MM.1S (cell line): ENCODE results near the gene HNRNPD.
"Not testable (repeated sequence)": the region's sequence is repeated elsewhere in the genome, so short reads cannot be mapped to it uniquely, and the experiment has no call there.

Experiments used
- DNase-seq: peaks from one replicate; pipeline ENCODE4 v3.0.0-alpha.2; 2015
- H2AFZ ChIP-seq: fragments of 300-600 bp; sonication (generic); 2 replicates; pipeline ENCODE4 v1.6.0; 2016; ENCODE audit warnings: antibody characterized with exemption, low read length
- H3F3A ChIP-seq: fragments of 300-600 bp; sonication (generic); 2 replicates; pipeline ENCODE4 v1.6.1; 2016; ENCODE audit warnings: mild to moderate bottlenecking, antibody characterized with exemption, low read length, moderate library complexity, mixed read lengths; ENCODE audit not compliant: insufficient read depth
- H3K27ac ChIP-seq: fragments of 300-600 bp; sonication (generic); 2 replicates; pipeline ENCODE4 v1.5.1; 2016; ENCODE audit warnings: mild to moderate bottlenecking, low read length
- H3K27me3 ChIP-seq: fragments of 300-600 bp; sonication (generic); replicated peaks from 2 replicates; pipeline ENCODE4 v1.6.0; 2016; ENCODE audit warnings: low read length; ENCODE audit not compliant: insufficient read depth
- H3K36me3 ChIP-seq: fragments of 300-600 bp; sonication (generic); replicated peaks from 2 replicates; pipeline ENCODE4 v1.6.1; 2016; ENCODE audit warnings: mild to moderate bottlenecking, low read length, mixed read lengths; ENCODE audit not compliant: insufficient read depth
- H3K4me1 ChIP-seq: fragments of 300-600 bp; sonication (generic); 2 replicates; pipeline ENCODE4 v1.6.1; 2016; ENCODE audit warnings: low read length, mixed read lengths
- H3K4me2 ChIP-seq: fragments of 300-600 bp; sonication (generic); 2 replicates; pipeline ENCODE4 v1.6.0; 2016; ENCODE audit warnings: low read depth, low read length
- H3K4me3 ChIP-seq: fragments of 300-600 bp; sonication (generic); 2 replicates; pipeline ENCODE4 v1.5.1; 2016; ENCODE audit warnings: low read length, mixed read lengths
- H3K79me2 ChIP-seq: fragments of 300-600 bp; sonication (generic); 2 replicates; pipeline ENCODE4 v1.6.1; 2016; ENCODE audit warnings: mixed run types, low read length, mixed read lengths
- H3K9ac ChIP-seq: fragments of 300-600 bp; sonication (generic); 2 replicates; pipeline ENCODE4 v1.6.1; 2016; ENCODE audit warnings: low read length, mixed read lengths
- H3K9me2 ChIP-seq: fragments of 300-600 bp; sonication (generic); replicated peaks from 2 replicates; pipeline ENCODE4 v1.6.1; 2016; ENCODE audit warnings: mild to moderate bottlenecking, low read length, mixed read lengths; ENCODE audit not compliant: insufficient read depth
- H3K9me3 ChIP-seq: fragments of 300-600 bp; sonication (generic); replicated peaks from 2 replicates; pipeline ENCODE4 v1.6.1; 2016; ENCODE audit warnings: mild to moderate bottlenecking, low read length, mixed read lengths; ENCODE audit not compliant: insufficient read depth
- H4K20me1 ChIP-seq: fragments of 300-600 bp; sonication (generic); 2 replicates; pipeline ENCODE4 v1.6.1; 2016; ENCODE audit warnings: mild to moderate bottlenecking, low read length, moderate library complexity, mixed read lengths; ENCODE audit not compliant: insufficient read depth
- CTCF ChIP-seq: fragments of 300-600 bp; sonication (generic); IDR thresholded peaks from 2 replicates; pipeline ENCODE4 v1.5.1; 2016; ENCODE audit warnings: antibody characterized with exemption, low read length, mixed read lengths
- EZH2 ChIP-seq: fragments of 300-600 bp; sonication (generic); optimal IDR thresholded peaks from 2 replicates; pipeline ENCODE3; 2017; ENCODE audit warnings: low read depth, mild to moderate bottlenecking, antibody characterized with exemption, low read length, mixed read lengths
- EZH2phosphoT487 ChIP-seq: fragments of 300-600 bp; sonication (generic); IDR thresholded peaks from 2 replicates; pipeline ENCODE4 v1.6.1; 2018; ENCODE audit warnings: antibody characterized with exemption, low read length

The HNRNPD gene

DNA sequence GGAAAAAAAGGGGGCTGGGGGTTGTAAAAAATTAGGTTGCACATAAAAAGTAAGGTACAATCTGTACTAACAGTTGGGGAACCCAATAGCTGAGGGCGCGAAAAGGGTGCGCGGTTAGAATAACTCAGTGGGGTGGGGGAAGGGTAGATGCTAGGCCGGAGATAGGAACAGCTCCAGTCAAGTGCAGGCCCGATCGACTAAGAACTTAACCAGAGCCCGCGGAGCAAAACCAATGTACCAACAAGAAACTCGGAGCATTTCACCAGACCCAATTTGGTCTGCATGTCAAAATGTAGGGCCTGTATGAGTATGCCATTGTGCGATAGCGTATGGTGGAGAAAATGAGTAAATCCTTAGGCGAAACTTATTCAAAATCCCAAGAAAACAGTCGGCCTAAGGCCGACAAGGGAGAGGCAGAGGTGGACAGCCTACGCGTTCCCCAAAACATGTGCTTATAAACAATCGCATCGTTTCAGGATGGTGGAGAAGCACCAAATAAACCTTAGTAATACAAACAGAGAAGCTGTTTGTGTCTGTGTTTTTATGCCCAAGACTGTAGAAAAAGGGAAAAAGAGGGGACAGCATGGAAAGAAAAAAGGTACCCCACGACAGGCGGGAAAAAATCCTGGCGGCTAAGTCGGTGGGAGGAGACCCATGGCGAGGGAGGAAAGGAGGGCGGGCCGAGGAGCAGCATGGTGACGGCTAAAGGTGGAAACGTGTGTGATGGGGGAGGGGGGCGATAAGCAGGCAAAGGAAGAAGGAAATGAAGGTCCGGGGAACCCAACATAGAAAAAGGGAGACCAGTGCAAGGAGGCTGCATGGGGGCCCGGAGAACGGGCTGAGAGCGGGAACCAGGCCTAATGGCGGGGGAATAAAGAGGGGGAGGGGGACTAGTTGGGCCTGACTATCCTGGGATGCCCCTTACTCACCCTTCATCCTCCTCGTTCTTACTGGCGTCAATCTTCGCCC lies 990 bp downstream of the HNRNPD start:
- DNase-seq, result peak; percentile 80
- Histone ChIP-seq H2AFZ (no peak overlapping the region), H3K27me3 (no peaks in the 10 kb centered on the region), H3K27ac (peak overlapping the region; percentile 99), H3K4me3 (peak overlapping the region; percentile 98), H3K9ac (peak overlapping the region; percentile 100), H3K79me2 (peaks cover 84% of the 10 kb centered on the region), H4K20me1 (peaks cover 46% of the 10 kb centered on the region), H3K36me3 (peaks cover 3% of the 10 kb centered on the region; the same call in 1 of the 2 replicates), H3K4me2 (peak overlapping the region; percentile 81), H3K9me3 (no peaks in the 10 kb centered on the region), H3K9me2 (no peaks in the 10 kb centered on the region), H3K4me1 (peaks cover 32% of the 10 kb centered on the region), H3F3A (peaks cover 22% of the 10 kb centered on the region)
- TF ChIP-seq CTCF (no peak), EZH2phosphoT487 (no peak), EZH2 (no peak)

- TF ChIP-seq CTCF (no peak), EZH2 (no peak), EZH2phosphoT487 (no peak)
- H3K4me2 ChIP-seq, result peak overlapping the region; percentile 81
- H3K27ac ChIP-seq, result no peak overlapping the region
- H3F3A ChIP-seq, result peaks cover 30% of the 10 kb centered on the region
- H3K9me2 ChIP-seq, result no peaks in the 10 kb centered on the region
- H3K36me3 ChIP-seq, result peaks cover 9% of the 10 kb centered on the region
- H3K79me2 ChIP-seq, result peaks cover 95% of the 10 kb centered on the region
- H3K27me3 ChIP-seq, result no peaks in the 10 kb centered on the region
- H3K4me3 ChIP-seq, result peak overlapping the region; percentile 98
- peaks cover 40% of the 10 kb centered on the region for H3K4me1 ChIP-seq
- DNase-seq, result no peak
- H4K20me1 ChIP-seq, result peaks cover 58% of the 10 kb centered on the region
- H3K9me3 ChIP-seq, result no peaks in the 10 kb centered on the region
- peak overlapping the region; percentile 100; the same call in 1 of the 2 replicates for H3K9ac ChIP-seq
- no peak overlapping the region for H2AFZ ChIP-seq
Observed at GRCh38 chr4:82371497-82371896, 2.3 kb downstream of the HNRNPD start.

- Histone ChIP-seq H3K27me3 (no peaks in the 10 kb centered on the region), H3K4me1 (peaks cover 55% of the 10 kb centered on the region), H3K9me2 (no peaks in the 10 kb centered on the region), H3K79me2 (peaks cover 100% of the 10 kb centered on the region), H3K9me3 (no peaks in the 10 kb centered on the region), H3K4me2 (peak overlapping the region; percentile 81), H3K27ac (no peak overlapping the region), H3K9ac (no peak overlapping the region), H3K36me3 (peaks cover 6% of the 10 kb centered on the region), H3F3A (peaks cover 38% of the 10 kb centered on the region), H3K4me3 (no peak overlapping the region), H4K20me1 (peaks cover 94% of the 10 kb centered on the region), H2AFZ (no peak overlapping the region)
- TF ChIP-seq EZH2 (no peak), CTCF (no peak), EZH2phosphoT487 (no peak)
- DNase-seq, result no peak
Observed at GRCh38 chr4:82367438-82368097, 6.2 kb downstream of the HNRNPD start.

- H2AFZ ChIP-seq, H3K36me3 ChIP-seq, DNase-seq, H3K9me2 ChIP-seq, H3K4me2 ChIP-seq, H3K9ac ChIP-seq, H3K4me3 ChIP-seq, H3K9me3 ChIP-seq, H3K27me3 ChIP-seq, H3K27ac ChIP-seq: not testable (repeated sequence)
- Histone ChIP-seq H4K20me1 (peaks cover 96% of the 10 kb centered on the region), H3K4me1 (peaks cover 65% of the 10 kb centered on the region), H3K79me2 (peaks cover 100% of the 10 kb centered on the region), H3F3A (peaks cover 41% of the 10 kb centered on the region)
Observed at GRCh38 chr4:82366431-82366830, 7.4 kb downstream of the HNRNPD start.
